Sigmoid colon (tissue), 7 donors: ENCODE measurements around the gene COG5. TPM values are rescaled to one million over a fixed set of nuclear protein-coding genes. Genes with fewer than 3 reads are reported as not detected.

Experiments
- DNase-seq: peaks from one replicate; pipeline ENCODE4 v3.0.0-alpha.2; 2019
- H3K27ac ChIP-seq, 4 donors: fragments of 200-600 bp; sonication (generic); one replicate each; pipeline ENCODE4 v1.5.1; 2016 to 2019; ENCODE audit warnings: mild to moderate bottlenecking in 1 of 4
- H3K27me3 ChIP-seq, 3 donors: fragments of 200-600 bp; sonication (generic); one replicate each; pipeline ENCODE4 v1.5.1; 2019; ENCODE audit warnings: mild to moderate bottlenecking in 1 of 3
- H3K36me3 ChIP-seq, 4 donors: fragments of 200-600 bp; sonication (generic); one replicate each; pipeline ENCODE4 v1.5.1; 2016 to 2019
- H3K4me1 ChIP-seq, 4 donors: fragments of 200-600 bp; sonication (generic); one replicate each; pipeline ENCODE4 v1.5.1; 2017 to 2019
- H3K4me3 ChIP-seq, 4 donors: fragments of 200-600 bp; sonication (generic); one replicate each; pipeline ENCODE4 v1.5.1; 2017 to 2019; ENCODE audit warnings: mild to moderate bottlenecking in 2 of 4, moderate library complexity in 1 of 4
- H3K9me3 ChIP-seq, 4 donors: fragments of 200-600 bp in 3 of 4; sonication (generic) in 3 of 4; one replicate each; pipeline versions ENCODE4 v1.5.1 to v1.6.1; 2013 to 2019
- CTCF ChIP-seq, 4 experiments: fragments of 450-650 bp in 3 of 4; fragments of 200-600 bp in 1 of 4; IDR thresholded peaks; one replicate each; pipeline ENCODE4 v1.5.1; 2016 to 2019; ENCODE audit warnings: antibody characterized with exemption in 4 of 4, mild to moderate bottlenecking in 3 of 4, moderate library complexity in 2 of 4
- EP300 ChIP-seq, 4 donors: sonication (generic); formaldehyde crosslinking; IDR thresholded peaks; one replicate each; pipeline ENCODE4 v1.6.1; 2017; ENCODE audit warnings: antibody characterized with exemption in 4 of 4
- POLR2A ChIP-seq, 2 donors: fragments of 450-650 bp; IDR thresholded peaks; one replicate each; pipeline ENCODE4 v1.6.1; 2016; ENCODE audit warnings: antibody characterized with exemption in 2 of 2, mild to moderate bottlenecking in 2 of 2, moderate library complexity in 2 of 2
- POLR2AphosphoS5 ChIP-seq, 4 donors: sonication (generic); formaldehyde crosslinking; IDR thresholded peaks; one replicate each; pipeline ENCODE4 v1.6.1; 2017; ENCODE audit warnings: antibody characterized with exemption in 4 of 4
- WGBS, 2 donors: extraction: QIAGEN DNeasy Blood & Tissue Kit; methylation state at CpG; one replicate each; pipeline ENCODE4 v1.1.7; 2013; 5-methylcytosine and 5-hydroxymethylcytosine counted together
- intact Hi-C: fragments of 100-400 bp; cut with DNase I; formaldehyde crosslinking; loops from one replicate; pipeline ENCODE4 v1.15.1; 2023
- polyA plus RNA-seq, 3 donors: library from polyadenylated mRNA; stranded (reverse); fragments of 200-250 nt; gene quantifications; one replicate each; pipeline ENCODE4 v1.2.3, GENCODE V29; 2013
- total RNA-seq, 4 donors: library from RNA; depleted of rRNA; stranded (reverse); fragments of >200 nt; gene quantifications; one replicate each; pipeline ENCODE4 v1.1.0, GENCODE V29; 2016
- donor health status: healthy with polysubstance abuse.
- donor health status: Bipolar disorder and iron deficiency.
- donor health status: healthy.

The COG5 gene
- total and polyA plus RNA-seq, 7 donors = 11.0 to 73.4 (median 27.6) TPM

GRCh38 chr7:107582875-107583274 lies 19.2 kb upstream of the COG5 start:
- Histone ChIP-seq H3K27ac (peak overlapping the region in 2 of 4 donors; percentile 93 to 96), H3K36me3 (peaks cover 0 to 28% (median 2%) of the 10 kb centered on the region in 4 donors), H3K4me1 (peaks cover 0 to 39% (median 25%) of the 10 kb centered on the region in 4 donors), H3K27me3 (no peaks in the 10 kb centered on the region), H3K4me3 (no peak overlapping the region), H3K9me3 (no peaks in the 10 kb centered on the region)
- TF ChIP-seq POLR2A (IDR thresholded peaks at IDR 0.05) (no peak), CTCF (IDR thresholded peaks at IDR 0.05) (no peak), POLR2AphosphoS5 (IDR thresholded peaks at IDR 0.05) (no peak), EP300 (IDR thresholded peaks at IDR 0.05) (no peak)
- DNase-seq = no peak
- WGBS, 2 donors = 21 to 64% methylated on average over 2 of the region's 2 CpGs
- intact Hi-C loops = loop anchor here (5.0 kb wide), 2 partner anchors 144 to 294 kb away; no protein-coding TSS in a partner anchor

- H3K36me3 ChIP-seq = peaks cover 0 to 31% (median 2%) of the 10 kb centered on the region in 4 donors
- peaks cover 0 to 39% (median 25%) of the 10 kb centered on the region in 4 donors for H3K4me1 ChIP-seq
- H3K27me3 ChIP-seq = no peaks in the 10 kb centered on the region
- intact Hi-C loops = loop anchor here (5.0 kb wide), 2 partner anchors 146 to 296 kb away; no protein-coding TSS in a partner anchor
- H3K27ac ChIP-seq = peak overlapping the region; percentile 92 to 96 (median 94)
- peak overlapping the region; percentile 60 to 92 (median 75) for H3K4me3 ChIP-seq
- DNase-seq = no peak
- TF ChIP-seq POLR2A (IDR thresholded peaks at IDR 0.05) (no peak), CTCF (IDR thresholded peaks at IDR 0.05) (no peak), EP300 (IDR thresholded peaks at IDR 0.05) (no peak), POLR2AphosphoS5 (IDR thresholded peaks at IDR 0.05) (no peak)
- H3K9me3 ChIP-seq = no peaks in the 10 kb centered on the region
- WGBS, 2 donors = 22 to 54% methylated on average over 5 of the region's 5 CpGs
These were observed 17.8 kb upstream of the COG5 start for GRCh38 chr7:107581387-107582013.

GRCh38 chr7:107580716-107581383 lies 17.1 kb upstream of the COG5 start:
- intact Hi-C loops = loop anchor here (1.0 to 5.0 kb wide), 3 partner anchors 17 to 296 kb away; no protein-coding TSS in a partner anchor
- 8 to 40% methylated on average over 10 of the region's 10 CpGs for WGBS, 2 donors
- H3K4me3 ChIP-seq = peak overlapping the region; percentile 60 to 92 (median 75)
- peaks cover 0 to 39% (median 25%) of the 10 kb centered on the region in 4 donors for H3K4me1 ChIP-seq
- DNase-seq = no peak
- H3K36me3 ChIP-seq = peaks cover 0 to 31% (median 2%) of the 10 kb centered on the region in 4 donors
- TF ChIP-seq POLR2A (IDR thresholded peaks at IDR 0.05) = no peak
- no peak for TF ChIP-seq EP300 (IDR thresholded peaks at IDR 0.05)
- no peak for TF ChIP-seq POLR2AphosphoS5 (IDR thresholded peaks at IDR 0.05)
- TF ChIP-seq CTCF (IDR thresholded peaks at IDR 0.05) = no peak
- no peaks in the 10 kb centered on the region for H3K9me3 ChIP-seq
- peak overlapping the region; percentile 92 to 96 (median 94) for H3K27ac ChIP-seq
- H3K27me3 ChIP-seq = no peaks in the 10 kb centered on the region

GRCh38 chr7:107579885-107580715 lies 16.4 kb upstream of the COG5 start, which contains the start of gene BCAP29:
Gene BCAP29, plus strand, starts transcription at chr7:107580246. Its CDS starts 527 bp downstream, at chr7:107580773.
- 0% methylated on average over 89 of the region's 89 CpGs for WGBS, 2 donors
- peak within 1 kb of the TSS; percentile 60 to 92 (median 75) for H3K4me3 ChIP-seq
- peak; percentile 84 for DNase-seq
- no peaks in the 10 kb centered on the region for H3K9me3 ChIP-seq
- TF ChIP-seq POLR2A (IDR thresholded peaks at IDR 0.05) (no peak), EP300 (IDR thresholded peaks at IDR 0.05) (no peak), POLR2AphosphoS5 (IDR thresholded peaks at IDR 0.05) (peak; percentile 43 to 89 (median 68)), CTCF (IDR thresholded peaks at IDR 0.05) (peak in 1 of 4 experiments; percentile 4)
- intact Hi-C loops = loop anchor here (1.0 to 5.0 kb wide), 3 partner anchors 16 to 297 kb away; no protein-coding TSS in a partner anchor
- peak within 1 kb of the TSS; percentile 92 to 96 (median 94) for H3K27ac ChIP-seq
- peaks cover 0 to 39% (median 25%) of the 10 kb centered on the region in 4 donors for H3K4me1 ChIP-seq
- peaks cover 0 to 31% (median 2%) of the 10 kb centered on the region in 4 donors for H3K36me3 ChIP-seq
- no peaks in the 10 kb centered on the region for H3K27me3 ChIP-seq
